ENCODE measurements around the gene URB1.
"Not testable (repeated sequence)": the region's sequence is repeated elsewhere in the genome, so short reads cannot be mapped to it uniquely, and the experiment has no call there.

Gene URB1

DNA sequence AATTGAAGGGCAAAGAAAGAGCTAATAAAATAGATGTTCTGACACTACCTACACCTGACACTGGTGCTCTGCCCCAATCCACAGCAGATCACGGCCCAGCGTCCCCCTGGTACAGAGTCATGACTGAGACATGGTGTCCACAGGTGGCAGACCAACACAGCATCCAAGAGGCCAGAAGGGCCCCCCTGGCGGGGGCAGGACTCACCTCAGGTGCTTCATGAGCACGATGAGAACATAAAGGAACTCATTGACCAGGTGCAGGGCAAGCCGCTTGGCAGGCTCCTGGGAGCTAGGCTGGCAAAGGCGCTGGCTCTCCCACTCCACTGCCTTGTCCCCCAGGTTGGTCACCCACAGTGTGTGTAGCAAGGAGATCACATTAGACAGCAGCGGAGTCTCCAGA lies 73.8 kb downstream of the URB1 start:
- DNase-seq, result no peak

DNA sequence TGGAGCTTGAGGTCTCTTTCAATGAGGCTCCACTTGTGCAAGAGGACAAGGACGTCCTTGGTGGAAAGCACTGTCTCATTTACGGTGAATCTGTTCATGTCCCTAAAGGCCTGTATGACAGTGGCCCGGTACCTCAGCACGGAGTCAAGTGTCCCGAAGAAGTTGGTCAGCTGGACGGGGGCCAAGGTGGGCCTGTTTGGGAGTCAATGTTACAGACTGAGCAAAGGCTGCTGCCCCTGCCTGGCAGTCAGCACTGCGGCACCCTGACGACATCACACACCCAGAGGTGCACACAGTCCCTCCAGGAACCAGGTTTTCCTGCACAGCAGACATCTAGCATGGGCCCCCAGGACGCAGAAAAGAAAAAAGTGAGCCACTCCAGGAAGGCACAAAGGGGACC lies 75.1 kb downstream of the URB1 start:
- no peak for DNase-seq

DNA sequence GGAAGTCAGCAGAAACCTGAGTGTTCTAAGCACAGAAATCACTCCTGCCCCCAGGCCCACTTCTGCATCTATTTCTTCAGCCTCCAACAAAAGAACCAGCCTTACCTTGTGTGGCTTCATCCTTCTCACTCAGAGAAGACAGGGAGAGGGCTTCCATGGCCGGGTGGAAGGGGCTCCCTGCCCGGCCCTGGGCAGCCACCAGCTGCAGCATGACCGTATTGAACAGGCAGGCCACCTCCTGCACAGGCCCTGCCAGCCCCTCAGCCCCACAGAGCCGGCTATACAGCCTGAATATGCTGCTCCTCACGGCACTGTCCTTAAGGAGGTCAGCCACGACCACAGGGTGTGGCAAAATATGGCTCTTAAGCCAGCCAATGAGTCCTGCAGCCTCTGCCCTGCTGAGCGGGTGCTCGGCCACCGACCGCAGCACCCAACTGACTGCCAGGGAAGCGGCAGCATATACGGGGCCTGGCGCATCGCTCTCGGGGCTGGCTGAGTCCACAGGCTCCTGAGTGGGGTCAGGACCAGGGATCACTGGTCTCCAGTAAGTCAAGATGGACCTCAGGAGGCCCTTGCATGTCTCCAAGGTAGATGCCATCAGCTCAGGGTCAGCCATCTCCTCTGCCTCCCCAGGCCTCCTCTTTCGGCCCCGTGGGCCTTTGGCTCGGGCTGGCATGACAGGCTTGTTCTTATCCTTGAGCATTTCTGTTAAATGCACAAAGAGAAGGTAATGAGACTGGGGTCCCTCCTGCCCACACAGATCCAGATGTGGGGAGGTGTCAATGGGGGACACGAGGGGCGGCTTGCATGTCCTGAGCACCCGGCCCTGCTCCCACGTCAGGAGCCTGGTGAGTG lies 76.2 kb downstream of the URB1 start:
- no peak for DNase-seq

DNA sequence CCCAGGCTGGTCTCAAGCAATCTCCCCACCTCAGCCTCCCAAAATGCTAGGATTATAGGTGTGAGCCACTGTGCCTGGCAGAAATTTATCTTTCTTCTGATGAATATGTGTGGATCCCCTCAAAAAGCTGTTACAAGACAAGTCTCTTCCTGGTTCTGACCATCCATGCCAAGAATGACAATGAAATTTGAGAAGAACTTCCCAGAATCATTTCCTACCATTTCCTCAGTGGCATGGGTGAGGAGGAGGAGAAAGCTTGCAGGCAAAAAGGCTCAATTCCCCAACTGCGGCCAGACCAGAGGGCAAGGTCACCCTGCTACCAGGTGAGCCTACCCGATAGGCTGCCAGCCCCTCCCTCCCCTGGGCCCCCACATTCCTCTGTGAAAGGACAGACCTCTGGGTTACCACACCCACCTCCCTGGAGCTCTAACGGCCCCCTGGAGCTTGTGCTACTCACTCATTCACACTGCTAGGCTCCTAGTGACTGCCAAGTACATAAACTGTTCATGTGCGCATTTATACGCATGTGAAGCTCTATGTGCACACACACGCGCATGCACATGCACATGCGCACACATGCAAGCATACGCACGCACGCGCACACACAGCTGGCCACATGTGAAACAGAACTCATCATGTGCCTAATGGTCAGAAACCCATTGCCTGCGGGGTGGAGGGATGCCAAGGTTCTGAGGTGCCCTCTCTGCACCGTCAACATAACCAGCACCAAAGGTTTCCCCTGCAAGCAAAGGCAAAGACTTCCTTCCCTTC lies 77.1 kb downstream of the URB1 start:
- DNase-seq, result no peak

DNA sequence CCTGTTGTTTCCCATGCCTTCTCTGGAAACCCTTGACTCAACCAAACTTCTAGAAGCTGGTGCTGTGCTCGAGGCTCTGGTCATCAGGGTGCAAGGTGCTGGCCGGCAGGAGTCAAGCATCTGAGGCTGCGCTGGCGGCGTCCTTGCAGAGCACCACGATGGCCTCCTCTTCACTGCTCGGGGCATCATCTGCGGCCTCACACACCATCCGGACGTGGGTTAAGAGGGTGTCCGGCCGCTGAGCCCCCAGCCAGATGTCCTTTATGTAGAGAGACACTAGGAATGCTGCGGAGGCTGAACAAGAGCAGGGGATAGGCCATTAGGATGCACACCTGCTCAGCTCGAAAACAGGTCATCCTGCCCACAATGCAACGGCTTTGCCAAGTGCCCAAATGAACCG lies 78.0 kb downstream of the URB1 start:
- no peak for DNase-seq

DNA sequence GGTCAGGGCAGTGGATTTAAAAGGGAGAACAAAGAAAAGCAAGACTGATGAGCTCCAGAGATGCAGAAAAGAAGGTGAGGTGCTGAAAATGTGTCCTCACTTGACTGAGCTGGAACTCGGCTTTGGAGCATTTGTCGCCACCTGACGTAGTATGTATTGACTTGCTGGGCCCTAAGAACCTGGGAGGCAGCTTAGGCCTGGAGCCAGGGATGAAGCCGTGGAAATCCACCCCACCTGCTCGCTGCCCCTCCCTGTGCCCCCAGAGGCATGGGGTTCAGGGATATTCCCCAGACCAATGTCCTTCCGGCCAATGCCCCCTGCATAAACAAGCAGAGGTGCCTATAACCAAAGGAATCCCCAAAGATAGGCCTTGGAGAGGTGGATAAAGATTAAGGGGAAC lies 79.8 kb downstream of the URB1 start:
- no peak for DNase-seq

DNA sequence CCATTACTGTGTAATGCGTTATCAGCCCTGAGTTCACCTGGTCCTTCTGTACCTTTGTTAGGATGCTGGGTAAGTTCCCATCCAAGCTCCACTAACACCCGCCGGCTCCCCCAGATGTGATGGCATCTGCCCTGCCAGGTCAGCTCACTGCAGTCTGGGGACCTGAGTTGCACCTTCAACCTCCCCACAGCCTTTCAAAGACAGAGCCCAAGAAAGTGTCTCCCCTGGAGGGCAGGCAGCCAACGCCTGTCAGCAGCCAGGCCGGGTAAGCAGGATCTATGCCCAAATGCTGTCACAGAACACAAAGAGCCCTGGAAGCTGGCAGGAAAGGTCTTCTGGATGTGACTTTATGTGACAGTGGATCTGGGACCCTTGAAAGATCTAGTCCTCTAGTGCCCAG lies 80.5 kb downstream of the URB1 start:
- DNase-seq, result no peak

DNA sequence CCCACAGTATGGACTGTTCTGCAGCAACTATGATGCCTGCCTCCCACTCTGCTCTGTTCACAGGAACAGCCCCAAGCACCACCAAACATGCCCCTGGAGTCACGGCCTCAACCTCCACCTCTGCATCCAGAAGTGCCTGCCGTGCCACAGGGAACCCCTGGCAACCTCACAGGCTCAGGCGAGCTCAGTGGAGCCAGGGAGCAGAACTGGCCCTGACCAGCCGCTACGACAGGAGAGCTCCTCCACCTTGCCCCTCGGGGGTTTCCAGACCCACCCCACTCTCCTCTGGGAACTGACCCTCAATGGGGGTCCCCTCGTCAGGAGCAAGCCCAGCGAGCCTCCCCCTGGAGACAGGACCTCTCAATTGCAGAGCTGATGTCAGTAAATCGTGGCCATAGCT lies 81.2 kb downstream of the URB1 start:
- no peak for DNase-seq

DNA sequence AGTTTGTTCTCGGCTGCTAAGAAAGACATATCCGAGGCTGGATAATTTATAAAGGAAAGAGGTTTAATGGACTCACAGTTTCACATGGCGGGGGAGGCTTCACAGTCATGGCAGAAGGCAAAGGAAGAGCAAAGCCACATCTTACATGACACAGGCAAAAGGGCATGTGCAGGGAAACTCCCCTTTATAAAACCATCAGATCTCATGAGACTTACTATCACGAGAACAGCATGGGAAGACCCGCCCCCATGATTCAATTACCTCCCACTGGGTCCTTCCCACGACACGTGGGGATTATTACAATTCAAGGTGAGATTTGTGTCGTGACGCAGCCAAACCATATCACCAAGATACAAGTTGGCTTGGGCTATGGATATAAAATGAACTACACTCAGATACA lies 81.8 kb downstream of the URB1 start:
- DNase-seq, result not testable (repeated sequence)

DNA sequence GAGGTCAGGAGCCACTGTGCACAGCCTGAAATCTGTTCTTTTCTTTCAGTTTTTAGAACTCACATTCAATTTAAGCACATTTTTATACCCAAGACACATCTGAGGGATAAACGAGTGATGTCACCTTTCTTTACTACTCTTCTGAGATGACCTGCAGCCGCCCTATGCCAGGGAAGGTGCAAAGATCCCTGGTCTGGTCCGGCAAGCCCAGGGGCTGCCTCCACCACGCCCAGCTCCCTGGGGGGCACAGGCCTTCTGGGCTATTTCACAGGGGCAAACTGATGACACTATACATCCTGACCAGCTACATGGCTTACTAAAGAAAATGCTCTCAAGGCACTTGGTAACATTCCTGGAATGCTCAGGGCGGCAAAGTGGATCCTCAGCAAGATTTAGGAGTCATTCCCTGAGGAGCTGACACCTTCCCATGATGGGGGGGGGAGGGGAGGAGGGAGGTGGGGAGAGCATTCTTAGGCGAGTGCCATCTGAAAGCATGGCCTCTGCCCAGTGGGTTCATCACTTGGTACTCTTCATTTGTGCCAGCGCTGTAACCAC lies 82.8 kb downstream of the URB1 start:
- no peak for DNase-seq

DNA sequence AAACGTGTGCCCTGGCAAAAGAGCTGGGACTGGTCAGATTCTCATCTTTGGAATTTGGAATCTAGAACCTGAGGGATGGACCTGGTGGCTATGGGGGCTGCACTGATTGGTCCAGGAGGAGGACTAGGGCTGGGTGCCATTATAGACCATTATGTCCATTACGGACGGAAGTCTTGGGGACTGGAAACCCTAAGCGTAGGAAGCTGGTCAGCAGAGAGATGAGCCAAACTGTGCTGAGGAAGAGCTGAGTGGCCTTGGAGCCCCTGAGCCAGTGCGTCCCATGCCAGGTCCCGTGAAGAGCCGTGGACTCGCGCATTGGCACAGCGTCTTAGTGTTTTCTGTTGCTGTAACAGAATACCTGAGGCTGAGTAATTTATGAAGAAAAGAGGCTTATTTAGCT lies 84.1 kb downstream of the URB1 start:
- DNase-seq, result no peak

DNA sequence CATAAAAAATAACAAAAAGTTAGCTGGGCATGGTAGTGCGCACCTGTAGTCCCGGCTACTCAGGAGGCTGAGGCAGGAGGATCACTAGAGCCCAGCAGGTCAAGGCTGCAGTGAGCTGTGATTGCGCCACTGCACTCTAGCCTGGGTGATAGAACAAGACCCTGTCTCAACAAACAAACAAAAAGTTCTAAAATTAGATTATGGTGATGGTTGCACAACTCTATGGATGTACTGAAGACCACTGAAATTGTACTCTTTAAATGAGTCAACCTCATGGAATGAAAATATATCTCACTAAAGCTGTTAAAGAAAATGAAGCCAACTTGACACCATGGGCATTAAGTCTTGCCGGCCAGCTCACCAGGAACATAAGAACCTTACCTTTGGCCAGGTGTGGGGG lies 85.1 kb downstream of the URB1 start:
- DNase-seq, result peak; percentile 20

DNA sequence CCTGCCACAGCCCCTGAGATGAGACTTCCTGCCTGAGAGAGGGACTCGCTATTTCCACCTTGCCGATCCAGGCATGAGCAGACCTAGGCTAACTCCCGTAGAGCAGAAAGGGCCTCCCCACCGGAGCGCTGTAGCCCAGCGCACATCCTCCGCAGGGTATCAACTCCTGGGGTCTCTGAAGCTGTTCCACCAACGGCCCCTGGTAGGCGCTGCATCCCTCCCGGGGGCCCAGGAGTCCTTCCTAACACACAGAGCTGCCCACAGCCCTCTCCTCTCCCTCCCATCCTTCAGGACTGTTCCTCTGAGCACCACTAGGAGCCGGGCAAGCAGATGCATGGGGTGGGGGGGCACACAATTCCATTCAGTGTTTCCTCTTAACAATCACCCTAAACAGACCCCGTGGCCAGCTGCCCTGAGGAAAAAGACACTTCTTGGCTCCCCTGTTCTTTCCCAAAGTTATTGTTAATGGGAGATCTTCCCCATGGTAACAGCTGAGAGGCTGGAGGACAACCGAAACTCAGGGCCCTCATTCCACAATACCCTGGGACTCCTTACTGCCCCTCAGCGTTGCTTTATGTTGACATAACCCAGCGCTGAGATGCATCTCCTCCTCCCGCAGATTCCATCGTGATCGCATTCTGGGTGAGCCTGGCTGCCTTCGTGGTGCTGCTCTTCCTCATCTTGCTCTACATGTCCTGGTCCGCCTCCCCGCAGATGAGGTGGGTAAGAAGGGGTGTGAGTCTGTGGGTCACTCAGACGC lies 86.6 kb downstream of the URB1 start:
- no peak for DNase-seq

DNA sequence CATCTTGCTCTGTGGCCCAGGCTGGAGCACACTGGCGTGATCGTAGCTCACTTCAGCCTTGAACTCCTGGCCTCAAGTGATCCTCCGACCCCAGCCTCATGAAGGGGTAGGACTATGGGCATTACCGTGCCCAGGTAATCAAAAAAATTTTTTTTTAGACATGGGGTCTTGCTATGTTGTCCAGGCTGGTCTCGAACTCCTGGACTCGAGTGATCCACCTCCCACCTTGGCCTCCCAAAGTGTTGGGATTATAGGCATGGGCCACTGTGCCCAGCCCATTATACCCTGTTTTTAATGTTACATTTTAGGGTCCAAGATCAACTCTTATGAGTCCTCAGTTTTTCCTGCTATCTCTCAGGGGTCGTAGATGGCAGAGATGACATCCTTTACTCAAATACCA lies 87.8 kb downstream of the URB1 start:
- no peak for DNase-seq

DNA sequence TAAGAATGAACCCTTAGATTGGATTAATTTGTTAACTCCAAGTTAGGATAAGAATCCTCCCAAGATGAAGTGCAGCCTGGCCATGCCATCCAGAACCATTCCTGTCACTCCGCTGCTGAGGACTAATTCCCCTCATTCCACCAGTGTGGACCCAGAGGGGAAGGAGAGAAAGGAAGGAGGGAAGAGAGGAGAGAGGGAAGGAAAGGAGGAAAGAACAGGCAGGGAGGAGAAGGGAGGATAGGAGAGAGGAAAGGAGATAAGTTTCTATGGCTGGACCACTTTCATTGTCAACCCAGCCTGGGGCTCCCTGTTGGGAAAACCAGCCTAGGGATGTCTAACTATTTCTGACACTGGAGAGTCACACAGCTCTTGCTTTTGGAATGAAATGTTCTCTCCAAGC lies 89.4 kb downstream of the URB1 start:
- no peak for DNase-seq

DNA sequence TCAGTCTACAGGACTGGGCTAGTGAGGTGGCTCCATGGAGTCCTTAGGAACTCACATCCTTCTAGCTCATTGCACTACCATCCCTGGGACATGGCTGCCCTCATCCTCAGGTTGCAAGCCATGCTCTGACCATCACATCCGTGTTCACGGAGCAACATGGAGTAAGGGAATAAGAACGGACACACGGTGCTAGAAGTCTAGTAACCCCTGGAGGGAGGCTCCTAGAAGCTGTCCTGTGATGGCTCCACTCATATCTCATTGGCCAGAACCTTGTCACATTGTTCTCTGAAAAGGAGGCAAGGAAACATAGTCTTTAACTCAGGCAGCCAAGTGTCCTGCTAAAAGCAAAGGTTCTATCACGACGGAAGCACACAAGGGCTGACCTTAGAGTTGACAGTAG lies 90.3 kb downstream of the URB1 start:
- DNase-seq, result no peak

DNA sequence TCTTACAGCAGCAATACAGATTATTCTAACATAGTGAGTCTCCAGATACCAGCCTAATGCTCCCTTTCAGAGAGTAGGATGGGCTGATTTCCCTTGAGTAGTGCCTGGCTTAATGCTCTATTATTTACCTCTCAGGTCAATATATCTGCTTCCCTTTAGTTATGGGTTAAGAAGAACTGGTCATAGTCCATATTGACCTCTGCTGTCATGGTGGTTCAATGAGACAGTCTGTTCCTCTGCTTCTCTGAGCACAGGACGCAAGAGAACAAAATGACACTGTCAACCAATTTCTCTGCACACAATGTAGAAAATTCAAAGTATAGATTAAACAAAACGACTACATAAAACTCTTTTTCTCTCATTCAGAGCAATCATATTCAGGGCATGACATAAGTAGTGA lies 91.2 kb downstream of the URB1 start:
- no peak for DNase-seq

DNA sequence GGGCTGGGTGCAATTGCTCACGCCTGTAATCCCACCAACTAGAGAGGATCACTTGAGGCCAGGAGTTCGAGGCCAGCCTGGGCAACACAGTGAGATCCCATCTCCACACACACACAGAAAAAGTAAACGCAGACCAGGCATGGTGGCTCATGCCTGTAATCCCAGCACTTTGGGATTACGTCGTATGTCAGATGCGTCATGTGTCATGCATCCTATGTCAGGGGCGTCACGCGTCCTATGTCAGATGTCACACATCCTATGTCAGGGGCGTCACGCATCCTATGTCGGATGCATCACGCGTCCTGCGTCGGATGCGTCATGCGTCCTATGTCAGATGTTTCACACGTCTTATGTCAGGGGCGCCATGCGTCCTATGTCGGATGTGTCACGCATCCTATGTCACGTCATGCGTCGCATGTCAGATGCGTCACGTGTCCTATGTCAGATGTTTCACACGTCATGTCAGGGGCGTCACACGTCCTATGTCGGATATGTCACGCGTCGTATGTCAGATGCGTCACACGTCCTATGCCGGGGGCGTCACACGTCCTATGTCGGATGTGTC lies 92.6 kb downstream of the URB1 start:
- no peak for DNase-seq

DNA sequence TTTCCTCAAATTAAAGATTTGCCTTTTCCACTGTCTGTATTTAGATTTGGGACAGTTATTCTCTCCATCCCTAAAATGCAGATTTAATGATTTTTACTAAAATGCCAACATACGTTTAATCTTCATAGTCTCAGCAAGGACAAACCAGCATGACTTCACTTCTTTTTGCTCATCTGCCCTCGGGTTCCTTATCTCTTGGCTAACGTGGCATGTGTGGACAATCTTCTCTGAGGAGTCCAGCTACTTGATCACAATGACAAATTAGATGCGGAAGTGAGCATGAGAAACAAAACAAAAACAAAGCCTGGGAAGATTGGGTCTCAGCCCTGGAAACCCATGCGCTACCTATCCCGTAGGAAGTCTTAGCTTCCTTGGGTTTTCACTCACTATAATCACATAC lies 93.1 kb downstream of the URB1 start:
- DNase-seq, result no peak

DNA sequence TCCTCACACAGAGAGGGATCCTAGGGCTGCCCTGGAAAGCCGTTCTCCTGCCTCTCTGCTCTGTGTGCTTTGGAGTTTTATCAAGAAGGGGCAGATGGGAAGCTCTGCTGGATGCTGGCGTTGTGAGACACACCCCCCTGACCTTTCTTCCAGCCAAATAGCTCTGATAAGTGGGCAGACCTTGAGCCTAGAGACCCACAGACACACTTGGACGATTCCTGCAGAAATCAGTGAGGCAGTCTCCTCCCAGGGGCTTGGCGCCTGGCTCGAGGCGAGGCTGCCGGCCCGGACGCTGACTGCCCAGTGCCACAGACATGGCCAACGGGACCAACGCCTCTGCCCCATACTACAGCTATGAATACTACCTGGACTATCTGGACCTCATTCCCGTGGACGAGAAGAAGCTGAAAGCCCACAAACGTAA lies 94.1 kb downstream of the URB1 start, which contains the start of gene MRAP:
Gene MRAP, plus strand, starts transcription at position 198 of the 424 bp plus-strand sequence. Its CDS starts 117 bp downstream, at position 315.
- DNase-seq, result no peak

DNA sequence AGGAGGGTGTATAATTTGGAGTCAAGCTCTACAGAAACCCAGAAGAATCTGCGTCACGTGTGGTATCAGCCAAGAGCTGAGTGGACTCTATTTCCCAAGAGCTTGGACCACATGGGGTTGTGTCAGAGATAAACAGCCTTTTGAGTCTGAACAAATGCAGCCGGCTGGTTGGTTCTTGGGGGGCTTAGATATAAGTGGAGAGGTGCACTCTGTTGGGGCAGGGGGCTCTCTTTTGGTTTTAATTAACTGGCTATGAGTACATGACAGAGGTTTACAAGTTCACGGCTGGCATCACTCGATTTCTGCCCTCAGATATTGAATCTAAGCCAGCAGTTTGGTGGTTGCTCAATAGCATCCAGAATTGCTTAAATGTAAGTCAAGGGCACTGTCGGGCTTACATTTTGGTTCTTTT lies 94.7 kb downstream of the URB1 start:
- no peak for DNase-seq

DNA sequence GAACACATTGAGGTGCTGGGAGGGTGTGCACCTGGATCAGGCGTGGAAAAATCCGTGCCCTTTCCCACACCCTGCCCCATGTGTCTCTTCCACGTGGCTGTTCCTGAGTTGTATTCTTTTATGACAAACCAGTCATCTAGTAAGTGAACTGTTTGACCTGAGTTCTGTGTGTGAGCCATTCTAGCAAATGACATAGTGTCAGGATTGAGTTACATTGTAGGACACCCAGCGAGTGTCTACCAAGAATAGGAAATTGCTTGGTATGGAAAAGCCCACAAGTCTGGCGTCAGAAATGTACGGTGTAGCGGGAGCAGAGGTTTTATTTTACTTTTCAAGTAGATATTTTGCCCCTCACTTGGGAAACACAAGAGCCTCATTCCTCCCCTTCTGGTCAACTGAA lies 95.4 kb downstream of the URB1 start:
- no peak for DNase-seq

DNA sequence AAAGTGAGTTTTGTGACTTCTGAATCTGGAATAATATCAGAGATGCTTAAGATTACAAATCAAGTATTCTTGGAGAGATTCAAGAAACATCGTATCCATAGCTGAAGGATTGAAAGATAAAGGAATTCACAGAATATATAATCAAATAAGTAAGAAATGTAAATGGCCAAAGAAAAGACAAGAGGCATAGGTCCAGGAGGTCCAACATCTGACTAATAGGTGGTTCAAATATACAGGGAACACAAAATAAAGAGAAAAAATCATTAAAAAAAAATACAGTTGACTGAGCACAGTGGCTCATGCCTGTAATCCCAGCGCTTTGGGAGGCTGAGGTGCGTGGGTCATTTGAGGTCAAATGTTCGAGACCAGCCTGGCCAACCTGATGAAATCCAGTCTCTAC lies 107.3 kb downstream of the URB1 start:
- no peak for DNase-seq

All from fibroblast of skin of back (primary cell).